H7 (cell line): ENCODE measurements around the gene CNNM1. TPM values are rescaled to one million over a fixed set of nuclear protein-coding genes. Genes with fewer than 3 reads are reported as not detected.

ENCODE experiments used
- total RNA-seq: library from RNA; depleted of rRNA; stranded (reverse); fragments of >200 nt; shearing (Covaris generic); gene quantifications from 2 replicates; pipeline ENCODE4 v1.2.3, GENCODE V29; 2014; rRNA removed

The CNNM1 gene
- total RNA-seq, 1 experiment from 2014 or later: 0.66 TPM

Other genes with a start within 250 kb of the CNNM1 start
- gene HPSE2, start 93.5 kb upstream of the CNNM1 start, total RNA-seq: 0.30 and 0.48 TPM in 2 replicates
- gene GOT1, start 101.3 kb downstream of the CNNM1 start, total RNA-seq: 35.4 and 48.2 TPM in 2 replicates
- gene NKX2-3, start 203.6 kb downstream of the CNNM1 start, total RNA-seq: not detected in 2 replicates